ENCODE measurements around the gene RRAGC. TPM values are rescaled to one million over a fixed set of nuclear protein-coding genes. Genes with fewer than 3 reads are reported as not detected.

The RRAGC gene
- total and polyA plus RNA-seq, 2 of the 13 experiments (the other 11 are each of a cell fraction or from before 2014, with no cell fraction given) = 7.6 to 8.0 TPM

DNA sequence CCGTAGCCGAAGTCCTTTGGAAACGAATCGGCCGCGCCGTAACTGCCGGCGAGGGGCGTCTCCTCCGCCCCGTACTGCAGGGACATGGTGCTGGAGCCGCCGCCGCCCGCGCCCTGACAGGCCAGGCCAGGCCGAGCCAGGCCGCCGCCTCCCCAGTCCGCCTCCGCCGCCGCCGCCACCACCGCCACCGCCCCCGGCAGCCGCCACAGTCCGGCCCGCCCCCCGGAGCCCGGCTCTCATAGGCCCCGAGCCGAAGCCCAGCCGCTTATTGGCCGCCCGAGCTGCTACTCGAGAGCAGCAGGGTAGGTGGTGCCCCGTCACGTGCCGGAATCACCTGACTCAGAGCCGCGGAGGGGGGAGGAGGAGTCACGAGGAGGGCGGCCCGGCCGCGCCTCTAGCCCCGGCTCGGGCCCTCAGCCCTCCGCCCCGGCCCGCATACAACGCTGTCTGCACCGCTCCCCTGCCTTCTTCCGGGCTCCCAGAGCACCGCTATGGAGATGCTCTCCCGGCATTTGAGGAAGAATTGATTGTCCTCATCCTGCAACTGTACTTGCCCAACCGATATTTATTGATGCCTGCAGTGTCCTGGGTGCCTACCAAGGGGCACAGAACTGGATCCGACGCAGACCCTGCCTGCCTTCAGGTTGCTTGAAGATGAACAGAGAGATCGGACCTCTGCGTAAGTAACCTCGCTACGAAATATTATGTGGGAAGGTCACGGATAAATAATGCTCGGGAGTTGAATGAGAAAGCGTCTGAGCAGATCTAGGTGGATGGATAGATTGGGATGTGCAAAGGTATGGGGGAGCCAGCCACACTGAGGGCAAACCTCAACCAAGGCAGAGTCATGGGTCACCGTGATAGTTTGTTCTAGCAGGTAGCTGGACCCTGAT lies at the start of gene RRAGC (continued):
- TF ChIP-seq, protein P1, sequence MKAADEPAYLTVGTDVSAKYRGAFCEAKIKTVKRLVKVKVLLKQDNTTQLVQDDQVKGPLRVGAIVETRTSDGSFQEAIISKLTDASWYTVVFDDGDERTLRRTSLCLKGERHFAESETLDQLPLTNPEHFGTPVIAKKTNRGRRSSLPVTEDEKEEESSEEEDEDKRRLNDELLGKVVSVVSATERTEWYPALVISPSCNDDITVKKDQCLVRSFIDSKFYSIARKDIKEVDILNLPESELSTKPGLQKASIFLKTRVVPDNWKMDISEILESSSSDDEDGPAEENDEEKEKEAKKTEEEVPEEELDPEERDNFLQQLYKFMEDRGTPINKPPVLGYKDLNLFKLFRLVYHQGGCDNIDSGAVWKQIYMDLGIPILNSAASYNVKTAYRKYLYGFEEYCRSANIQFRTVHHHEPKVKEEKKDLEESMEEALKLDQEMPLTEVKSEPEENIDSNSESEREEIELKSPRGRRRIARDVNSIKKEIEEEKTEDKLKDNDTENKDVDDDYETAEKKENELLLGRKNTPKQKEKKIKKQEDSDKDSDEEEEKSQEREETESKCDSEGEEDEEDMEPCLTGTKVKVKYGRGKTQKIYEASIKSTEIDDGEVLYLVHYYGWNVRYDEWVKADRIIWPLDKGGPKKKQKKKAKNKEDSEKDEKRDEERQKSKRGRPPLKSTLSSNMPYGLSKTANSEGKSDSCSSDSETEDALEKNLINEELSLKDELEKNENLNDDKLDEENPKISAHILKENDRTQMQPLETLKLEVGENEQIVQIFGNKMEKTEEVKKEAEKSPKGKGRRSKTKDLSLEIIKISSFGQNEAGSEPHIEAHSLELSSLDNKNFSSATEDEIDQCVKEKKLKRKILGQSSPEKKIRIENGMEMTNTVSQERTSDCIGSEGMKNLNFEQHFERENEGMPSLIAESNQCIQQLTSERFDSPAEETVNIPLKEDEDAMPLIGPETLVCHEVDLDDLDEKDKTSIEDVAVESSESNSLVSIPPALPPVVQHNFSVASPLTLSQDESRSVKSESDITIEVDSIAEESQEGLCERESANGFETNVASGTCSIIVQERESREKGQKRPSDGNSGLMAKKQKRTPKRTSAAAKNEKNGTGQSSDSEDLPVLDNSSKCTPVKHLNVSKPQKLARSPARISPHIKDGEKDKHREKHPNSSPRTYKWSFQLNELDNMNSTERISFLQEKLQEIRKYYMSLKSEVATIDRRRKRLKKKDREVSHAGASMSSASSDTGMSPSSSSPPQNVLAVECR (CRISPR knock-in tag; IDR thresholded peaks at IDR 0.05; ENCODE audit: borderline replicate concordance) = peak; percentile 85; the same call in 1 of the 2 replicates
- TF ChIP-seq EZH2 (conservative IDR thresholded peaks at IDR 0.05; ENCODE audit: low read depth, low read length) (no peak), ZNF772 (CRISPR knock-in tag; IDR thresholded peaks at IDR 0.05) (peak; percentile 5; the same call in 1 of the 2 replicates), ZNF879 (CRISPR knock-in tag; IDR thresholded peaks at IDR 0.05) (no peak), SIN3B (IDR thresholded peaks at IDR 0.05; ENCODE audit: low read length) (no peak), ZNF75D (CRISPR knock-in tag; IDR thresholded peaks at IDR 0.05; ENCODE audit: borderline replicate concordance) (no peak), RBM22 (optimal IDR thresholded peaks at IDR 0.05; ENCODE audit: low read length) (no peak), RFXANK (CRISPR knock-in tag; IDR thresholded peaks at IDR 0.05) (no peak), ZNF543 (CRISPR knock-in tag; IDR thresholded peaks at IDR 0.05) (no peak), TCF7L2 (IDR thresholded peaks at IDR 0.05; ENCODE audit: low read depth, low read length) (no peak), KDM4B (CRISPR knock-in tag; IDR thresholded peaks at IDR 0.05) (no peak), BORCS8-MEF2B (CRISPR knock-in tag; IDR thresholded peaks at IDR 0.05) (no peak; the same call in 1 of the 2 replicates), REL (CRISPR knock-in tag; conservative IDR thresholded peaks at IDR 0.05) (no peak), ZNF788 (CRISPR knock-in tag; IDR thresholded peaks at IDR 0.05; ENCODE audit: borderline replicate concordance) (peak; percentile 71; the same call in 1 of the 2 replicates), ZBTB21 (CRISPR knock-in tag; IDR thresholded peaks at IDR 0.05) (no peak), HNRNPH1 (optimal IDR thresholded peaks at IDR 0.05; ENCODE audit: low read depth, low read length) (no peak), ZNF326 (CRISPR knock-in tag; IDR thresholded peaks at IDR 0.05; ENCODE audit: borderline replicate concordance) (no peak), TRIM24 (CRISPR knock-in tag; IDR thresholded peaks at IDR 0.05) (no peak), WIZ (CRISPR knock-in tag; IDR thresholded peaks at IDR 0.05) (no peak)
- TF ChIP-seq, protein P2, sequence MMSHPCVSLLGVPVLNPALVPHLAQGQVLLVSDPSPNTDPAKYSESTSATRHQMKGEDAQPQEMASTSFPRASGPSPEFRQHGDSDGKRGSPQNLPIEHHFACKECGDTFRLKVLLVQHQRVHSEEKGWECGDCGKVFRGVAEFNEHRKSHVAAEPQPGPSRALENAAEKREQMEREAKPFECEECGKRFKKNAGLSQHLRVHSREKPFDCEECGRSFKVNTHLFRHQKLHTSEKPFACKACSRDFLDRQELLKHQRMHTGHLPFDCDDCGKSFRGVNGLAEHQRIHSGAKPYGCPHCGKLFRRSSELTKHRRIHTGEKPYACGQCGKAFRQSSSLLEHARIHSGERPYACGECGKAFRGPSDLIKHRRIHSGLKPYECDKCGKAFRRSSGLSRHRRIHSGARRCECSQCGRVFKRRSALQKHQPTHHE (CRISPR knock-in tag; IDR thresholded peaks at IDR 0.05; ENCODE audit: borderline replicate concordance) = no peak
- TF ChIP-seq, protein P3, sequence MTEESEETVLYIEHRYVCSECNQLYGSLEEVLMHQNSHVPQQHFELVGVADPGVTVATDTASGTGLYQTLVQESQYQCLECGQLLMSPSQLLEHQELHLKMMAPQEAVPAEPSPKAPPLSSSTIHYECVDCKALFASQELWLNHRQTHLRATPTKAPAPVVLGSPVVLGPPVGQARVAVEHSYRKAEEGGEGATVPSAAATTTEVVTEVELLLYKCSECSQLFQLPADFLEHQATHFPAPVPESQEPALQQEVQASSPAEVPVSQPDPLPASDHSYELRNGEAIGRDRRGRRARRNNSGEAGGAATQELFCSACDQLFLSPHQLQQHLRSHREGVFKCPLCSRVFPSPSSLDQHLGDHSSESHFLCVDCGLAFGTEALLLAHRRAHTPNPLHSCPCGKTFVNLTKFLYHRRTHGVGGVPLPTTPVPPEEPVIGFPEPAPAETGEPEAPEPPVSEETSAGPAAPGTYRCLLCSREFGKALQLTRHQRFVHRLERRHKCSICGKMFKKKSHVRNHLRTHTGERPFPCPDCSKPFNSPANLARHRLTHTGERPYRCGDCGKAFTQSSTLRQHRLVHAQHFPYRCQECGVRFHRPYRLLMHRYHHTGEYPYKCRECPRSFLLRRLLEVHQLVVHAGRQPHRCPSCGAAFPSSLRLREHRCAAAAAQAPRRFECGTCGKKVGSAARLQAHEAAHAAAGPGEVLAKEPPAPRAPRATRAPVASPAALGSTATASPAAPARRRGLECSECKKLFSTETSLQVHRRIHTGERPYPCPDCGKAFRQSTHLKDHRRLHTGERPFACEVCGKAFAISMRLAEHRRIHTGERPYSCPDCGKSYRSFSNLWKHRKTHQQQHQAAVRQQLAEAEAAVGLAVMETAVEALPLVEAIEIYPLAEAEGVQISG (CRISPR knock-in tag; IDR thresholded peaks at IDR 0.05) = peak; percentile 74
- TF ChIP-seq, protein P4, sequence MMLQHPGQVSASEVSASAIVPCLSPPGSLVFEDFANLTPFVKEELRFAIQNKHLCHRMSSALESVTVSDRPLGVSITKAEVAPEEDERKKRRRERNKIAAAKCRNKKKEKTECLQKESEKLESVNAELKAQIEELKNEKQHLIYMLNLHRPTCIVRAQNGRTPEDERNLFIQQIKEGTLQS (CRISPR knock-in tag; IDR thresholded peaks at IDR 0.05) = no peak
